SK-N-SH (cell line): ENCODE measurements around the gene UBE3B. TPM values are rescaled to one million over a fixed set of nuclear protein-coding genes. Genes with fewer than 3 reads are reported as not detected.

Experiments used
- CTCF ChIA-PET: fragments of 300-600, 350-600 bp; formaldehyde crosslinking; extraction: SDS; loops from one replicate; lab custom pipeline; 2021; lab: Yijun Ruan, JAX
- POLR2A ChIA-PET: fragments of 350-600 bp; sonication (Branson Sonifier 250); formaldehyde crosslinking; extraction: SDS; loops from one replicate; lab custom pipeline; 2020; ENCODE audit warnings: antibody characterized with exemption, inconsistent platforms; lab: Yijun Ruan, JAX
- DNase-seq: peaks from one replicate; pipeline ENCODE4 v3.0.0; 2012
- H2AFZ ChIP-seq: fragments of 200-600 bp; sonication (generic); 2 replicates; pipeline ENCODE4 v1.8.1; 2016; ENCODE audit warnings: antibody characterized with exemption, mild to moderate bottlenecking, low read depth
- H3F3A ChIP-seq: fragments of 200-600 bp; sonication (generic); replicated peaks from 2 replicates; pipeline ENCODE3; 2016; ENCODE audit warnings: antibody characterized with exemption, mild to moderate bottlenecking; ENCODE audit not compliant: insufficient read depth
- H3K27ac ChIP-seq, 2 experiments: fragments of 200-500 bp in 1 of 2; fragments of 200-600 bp in 1 of 2; sonication (Bioruptor generic) in 1 of 2; sonication (generic), shearing (Covaris generic) in 1 of 2; 2 replicates each; pipeline versions ENCODE4 v1.5.1 to v1.6.1; 2014 to 2016; ENCODE audit warnings: low read depth in 2 of 2, inconsistent platforms in 1 of 2, low read length in 1 of 2, mild to moderate bottlenecking in 1 of 2, mixed read lengths in 1 of 2
- H3K27me3 ChIP-seq: fragments of 200-600 bp; sonication (generic), shearing (Covaris generic); 2 replicates; pipeline ENCODE4 v1.6.1; 2016; ENCODE audit warnings: mixed run types; ENCODE audit not compliant: insufficient read depth
- H3K36me3 ChIP-seq, 2 experiments: fragments of 200-500 bp in 1 of 2; fragments of 200-600 bp in 1 of 2; sonication (Bioruptor generic) in 1 of 2; sonication (generic) in 1 of 2; replicated peaks in 1 of 2; 2 replicates each; pipeline versions ENCODE3 to v1.5.1; 2014 to 2016; ENCODE audit warnings: low read length in 1 of 2, mild to moderate bottlenecking in 1 of 2; ENCODE audit not compliant: insufficient read depth in 2 of 2, control insufficient read depth in 1 of 2
- H3K4me1 ChIP-seq, 2 experiments: fragments of 200-500 bp in 1 of 2; fragments of 200-600 bp in 1 of 2; sonication (Bioruptor generic) in 1 of 2; sonication (generic), shearing (Covaris generic) in 1 of 2; 2 replicates each; pipeline versions ENCODE4 v1.5.1 to v1.6.1; 2014 to 2016; ENCODE audit warnings: low read depth in 1 of 2, low read length in 1 of 2, mixed run types in 1 of 2; ENCODE audit not compliant: insufficient read depth in 2 of 2, control insufficient read depth in 1 of 2
- H3K4me2 ChIP-seq: fragments of 200-600 bp; sonication (generic), shearing (Covaris generic); 2 replicates; pipeline ENCODE4 v1.6.1; 2017; ENCODE audit warnings: mixed run types
- H3K4me3 ChIP-seq, 2 experiments: fragments of 200-500 bp in 1 of 2; fragments of 200-600 bp in 1 of 2; sonication (Bioruptor generic) in 1 of 2; sonication (generic), shearing (Covaris generic) in 1 of 2; 2 replicates each; pipeline versions ENCODE4 v1.5.1 to v1.8.1; 2014 to 2016; ENCODE audit warnings: low read depth in 2 of 2, inconsistent platforms in 1 of 2, low read length in 1 of 2, mild to moderate bottlenecking in 1 of 2, mixed read lengths in 1 of 2, moderate library complexity in 1 of 2
- H3K79me2 ChIP-seq: fragments of 200-600 bp; sonication (generic); 2 replicates; pipeline ENCODE4 v1.8.1; 2017; ENCODE audit warnings: mild to moderate bottlenecking; ENCODE audit not compliant: insufficient read depth
- H3K9ac ChIP-seq: fragments of 200-600 bp; sonication (generic); 2 replicates; pipeline ENCODE4 v1.6.1; 2017; ENCODE audit warnings: mixed run types
- H3K9me2 ChIP-seq: fragments of 200-600 bp; sonication (generic); 2 replicates; pipeline ENCODE4 v1.6.1; 2017; ENCODE audit warnings: mixed run types
- H3K9me3 ChIP-seq: fragments of 200-600 bp; sonication (generic); 2 replicates; pipeline ENCODE4 v1.6.1; 2017; ENCODE audit warnings: mixed run types, mild to moderate bottlenecking, moderate library complexity
- H4K20me1 ChIP-seq: fragments of 200-600 bp; sonication (generic); 2 replicates; pipeline ENCODE4 v1.6.1; 2017; ENCODE audit warnings: mild to moderate bottlenecking, mixed run types; ENCODE audit not compliant: insufficient read depth
- EP300 ChIP-seq, 2 experiments: IDR thresholded peaks; 2 replicates each; pipeline versions ENCODE4 v1.4.0 to v1.6.1; 2012; ENCODE audit warnings: borderline replicate concordance in 1 of 2, low read depth in 1 of 2, low read length in 1 of 2
- FOXJ3 ChIP-seq: sonication (generic); formaldehyde crosslinking; IDR thresholded peaks from 2 replicates; pipeline ENCODE4 v1.5.1; 2020; ENCODE audit warnings: mild to moderate bottlenecking, missing genetic modification reagents
- FOXM1 ChIP-seq: IDR thresholded peaks from 2 replicates; pipeline ENCODE4 v1.4.0; 2012; ENCODE audit warnings: low read depth, mild to moderate bottlenecking
- GATA2 ChIP-seq: sonication (generic); formaldehyde crosslinking; IDR thresholded peaks from 2 replicates; pipeline ENCODE4 v1.5.0; 2020; ENCODE audit warnings: mild to moderate bottlenecking, missing genetic modification reagents
- IRF3 ChIP-seq: fragments of 150-350 bp; IDR thresholded peaks from 2 replicates; pipeline ENCODE4 v1.6.1; 2016; ENCODE audit warnings: mild to moderate bottlenecking, low read depth, low read length
- NFIC ChIP-seq: IDR thresholded peaks from 2 replicates; pipeline ENCODE4 v1.4.0; 2012; ENCODE audit warnings: borderline replicate concordance
- RAD21 ChIP-seq: IDR thresholded peaks from 2 replicates; pipeline ENCODE4 v1.6.1; 2012; ENCODE audit warnings: mild to moderate bottlenecking, low read length
- RCOR1 ChIP-seq: fragments of 150-350 bp; IDR thresholded peaks from 2 replicates; pipeline ENCODE4 v1.6.1; 2017; ENCODE audit warnings: antibody characterized with exemption, low read length
- REST ChIP-seq: IDR thresholded peaks from 2 replicates; pipeline ENCODE4 v1.6.1; 2012; ENCODE audit warnings: mild to moderate bottlenecking, low read depth, low read length, moderate library complexity
- SMC3 ChIP-seq: IDR thresholded peaks from 2 replicates; pipeline ENCODE4 v1.6.1; 2012; ENCODE audit warnings: low read depth, low read length, improper control_type of control experiment
- WGBS: methylation state at CpG from one replicate; pipeline ENCODE4 v1.1.6; 2017; ENCODE audit warnings: low lambda C conversion rate; 5-methylcytosine and 5-hydroxymethylcytosine counted together
- polyA plus RNA-seq, 3 experiments: library from polyadenylated mRNA; depleted of rRNA; stranded (reverse); fragments of >200 nt; gene quantifications; 2 replicates each; pipeline ENCODE4 v1.2.3, GENCODE V29; 2012

The UBE3B gene
- polyA plus RNA-seq, 1 of the 3 experiments (the other 2 are of a cell fraction), result 28.6 TPM

GRCh38 chr12:109504068-109504467 lies 26.6 kb downstream of the UBE3B start:
- TF ChIP-seq EP300 (IDR thresholded peaks at IDR 0.05; ENCODE audit: borderline replicate concordance in 1 of 2, low read depth in 1 of 2, low read length in 1 of 2) (no peak), SMC3 (no peak), RAD21 (no peak), REST (no peak), GATA2 (CRISPR knock-in tag) (no peak), NFIC (0 out of 2 replicates have a peak, but pooled peaks have one; percentile 32)
- CTCF ChIA-PET, result interaction anchor here (0.9 to 1.6 kb wide), 3 partner anchors 15 to 341 kb away, joined by 3 to 6 read pairs (median 5); no protein-coding TSS in a partner anchor

GRCh38 chr12:109510196-109510595 lies 32.8 kb downstream of the UBE3B start:
- H3K4me2 ChIP-seq, result no peak overlapping the region
- H3K4me3 ChIP-seq, result no peak overlapping the region
- peaks cover 29 to 81% of the 10 kb centered on the region in 2 experiments for H3K36me3 ChIP-seq
- H3K9me2 ChIP-seq, result no peaks in the 10 kb centered on the region
- H3K79me2 ChIP-seq, result no peaks in the 10 kb centered on the region
- no peaks in the 10 kb centered on the region for H3K9me3 ChIP-seq
- H3K4me1 ChIP-seq, result no peaks in the 10 kb centered on the region; a peak in 1 of 4 replicates
- H3K27me3 ChIP-seq, result no peaks in the 10 kb centered on the region
- H4K20me1 ChIP-seq, result no peaks in the 10 kb centered on the region
- H3K9ac ChIP-seq, result no peak overlapping the region
- no peak overlapping the region for H3K27ac ChIP-seq
- CTCF ChIA-PET, result interaction anchor here (0.8 to 2.4 kb wide), 7 partner anchors 9 to 335 kb away, joined by 3 to 12 read pairs (median 4); partner anchors contain the start of gene MVK
- TF ChIP-seq RCOR1 (no peak), FOXM1 (no peak), IRF3 (no peak), FOXJ3 (CRISPR knock-in tag) (no peak)
- TF ChIP-seq, all 33 proteins: peak for 0
- Histone ChIP-seq H2AFZ (no peak overlapping the region), H3F3A (no peaks in the 10 kb centered on the region)
- 88% methylated on average over 14 of the region's 15 CpGs for WGBS
- POLR2A ChIA-PET, result no interaction called here
- DNase-seq, result no peak

More at GRCh38 chr12:109504068-109504467, 26.6 kb downstream of the UBE3B start:
- no peak for DNase-seq
- 38% methylated on average over 1 of the region's 1 CpG for WGBS
- Histone ChIP-seq H4K20me1 (no peaks in the 10 kb centered on the region), H3K9me2 (no peaks in the 10 kb centered on the region), H3K27ac (no peak overlapping the region), H3K9ac (no peak overlapping the region), H3K4me2 (no peak overlapping the region), H2AFZ (no peak overlapping the region), H3F3A (no peaks in the 10 kb centered on the region), H3K9me3 (no peaks in the 10 kb centered on the region), H3K4me1 (no peaks in the 10 kb centered on the region; a peak in 1 of 4 replicates), H3K36me3 (peaks cover 46 to 90% of the 10 kb centered on the region in 2 experiments), H3K4me3 (no peak overlapping the region), H3K27me3 (no peaks in the 10 kb centered on the region), H3K79me2 (no peaks in the 10 kb centered on the region)
- POLR2A ChIA-PET, result no interaction called here
